Bronchus fibroblast of lung (primary cell): ENCODE measurements around the gene KLHDC9. TPM values are rescaled to one million over a fixed set of nuclear protein-coding genes. Genes with fewer than 3 reads are reported as not detected.

Experiments
- total RNA-seq: library from RNA; depleted of rRNA; stranded (reverse); fragments of >200 nt; gene quantifications from 2 replicates; pipeline ENCODE4 v1.2.3, GENCODE V29; 2015

The KLHDC9 gene
- total RNA-seq: 1.8 and 2.9 TPM in 2 replicates

GRCh38 chr1:161098210-161099068 is at the start of gene KLHDC9:
TSS of gene KLHDC9 (plus strand) at chr1:161098361. CDS start at chr1:161098536, 175 bp downstream.

DNA sequence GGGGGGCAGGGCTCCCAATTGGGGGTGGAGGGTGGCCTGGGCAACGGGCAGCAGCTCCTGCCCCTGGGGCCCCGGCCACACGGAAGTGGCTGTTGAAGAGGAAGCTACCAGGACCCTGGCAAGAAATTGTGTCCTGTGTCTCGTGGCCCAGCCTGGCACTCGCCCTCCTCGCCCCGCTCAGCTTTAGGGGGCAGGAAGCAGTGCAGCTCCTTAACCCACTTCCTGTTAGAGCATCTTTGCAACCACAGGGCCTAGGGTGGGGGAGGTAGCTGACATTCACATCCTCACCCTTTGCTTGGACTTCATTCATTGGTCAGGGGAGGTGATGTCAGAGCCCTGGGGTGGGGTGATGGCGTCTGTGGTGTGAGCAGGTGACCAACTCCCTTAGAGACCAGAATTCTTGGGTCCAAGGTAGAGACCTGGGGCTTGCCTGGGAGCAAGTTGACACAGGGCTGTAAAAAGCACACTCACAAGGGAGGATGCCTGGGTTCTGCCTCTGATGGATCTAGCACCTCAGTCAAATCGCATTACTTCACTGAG is 28.4 kb upstream of the KLHDC9 start, which contains the start of gene ARHGAP30:
Gene ARHGAP30, minus strand, starts transcription at position 161 of the 540 bp plus-strand sequence. CDS start 267 bp downstream, outside the sequence.

GRCh38 chr1:161089251-161089924 is 8.8 kb upstream of the KLHDC9 start, which contains the start of gene NECTIN4:
TSS of gene NECTIN4 (minus strand) at chr1:161089558. CDS start at chr1:161089296, 262 bp downstream.

GRCh38 chr1:161117759-161118581 is 19.8 kb downstream of the KLHDC9 start, which contains the start of the genes NIT1 and PFDN2:
TSS of gene NIT1 (plus strand) at chr1:161118105. CDS start at chr1:161118177, 72 bp downstream.
TSS of gene PFDN2 (minus strand) at chr1:161118037. CDS start at chr1:161118026, 11 bp downstream.

DNA sequence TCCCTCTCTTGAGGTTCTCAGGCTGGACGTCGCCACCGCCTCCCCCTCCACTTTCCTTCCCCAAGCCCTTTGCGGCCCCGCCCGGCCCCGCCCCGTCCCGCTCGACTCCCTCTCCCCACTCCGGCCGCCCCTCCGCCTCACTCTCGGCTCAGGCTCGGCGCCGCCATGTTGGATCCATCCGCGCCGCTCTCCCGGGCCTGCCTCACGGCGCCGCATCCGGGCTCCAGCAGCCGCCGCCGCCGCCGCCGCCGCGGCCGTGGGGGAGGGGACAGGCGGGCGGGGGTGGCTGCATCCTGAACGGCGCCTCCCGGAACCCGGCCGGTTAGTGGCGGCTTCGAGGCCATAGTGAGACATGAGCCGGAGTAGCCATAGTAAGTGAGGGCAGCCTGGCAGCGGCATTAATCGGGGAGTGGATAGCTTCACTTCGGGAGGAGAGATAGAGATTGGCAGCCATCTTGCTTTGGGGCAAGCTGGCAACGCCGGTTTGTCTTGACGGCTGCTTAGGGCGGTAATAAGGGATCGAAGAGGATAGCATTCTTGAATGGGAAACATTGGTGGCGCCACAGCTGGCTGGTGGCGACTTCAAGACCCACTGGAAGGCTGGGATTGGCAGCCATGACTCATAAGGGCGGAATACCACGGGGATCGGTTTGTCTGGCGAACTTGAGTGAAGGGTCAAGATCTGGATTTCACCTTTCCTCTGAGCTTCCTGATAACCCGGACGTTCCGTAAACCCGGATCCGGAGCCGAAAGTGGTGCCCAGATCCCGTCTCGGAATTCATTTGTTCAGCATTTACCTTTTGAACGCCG is 34.5 kb downstream of the KLHDC9 start, which contains the start of gene DEDD:
Gene DEDD, minus strand, starts transcription at position 258 of the 810 bp plus-strand sequence. CDS start 8,205 bp downstream, outside the sequence.

Other genes starting within 250 kb of the KLHDC9 start
- gene CD244, start 235.5 kb upstream of the KLHDC9 start, total RNA-seq: not detected in 2 replicates
- gene ITLN1, start 213.2 kb upstream of the KLHDC9 start, total RNA-seq: not detected in 2 replicates
- not detected in 2 replicates for gene ITLN2, start 143.6 kb upstream of the KLHDC9 start, total RNA-seq
- 0.74 and 1.2 TPM in 2 replicates for gene F11R, start 77.2 kb upstream of the KLHDC9 start, total RNA-seq
- 4.2 and 4.6 TPM in 2 replicates for gene TSTD1, start 59.4 kb upstream of the KLHDC9 start, total RNA-seq
- gene USF1, start 52.4 kb upstream of the KLHDC9 start, total RNA-seq: 38.2 and 38.5 TPM in 2 replicates
- gene ARHGAP30, start 28.5 kb upstream of the KLHDC9 start, total RNA-seq: not detected in 2 replicates
- gene NECTIN4, start 8.8 kb upstream of the KLHDC9 start, total RNA-seq: 0.17 TPM in 1 of 2 replicates, not detected in the other
- 69.8 and 92.9 TPM in 2 replicates for gene PFDN2, start 19.7 kb downstream of the KLHDC9 start, total RNA-seq
- gene NIT1, start 19.7 kb downstream of the KLHDC9 start, total RNA-seq: 30.8 and 38.8 TPM in 2 replicates
- 25.2 and 32.0 TPM in 2 replicates for gene DEDD, start 34.3 kb downstream of the KLHDC9 start, total RNA-seq
- gene UFC1, start 55.6 kb downstream of the KLHDC9 start, total RNA-seq: 62.0 and 74.8 TPM in 2 replicates
- 12.3 and 12.4 TPM in 2 replicates for gene USP21, start 61.1 kb downstream of the KLHDC9 start, total RNA-seq
- 12.8 and 21.9 TPM in 2 replicates for gene PPOX, start 68.1 kb downstream of the KLHDC9 start, total RNA-seq
- 33.1 and 37.0 TPM in 2 replicates for gene B4GALT3, start 79.1 kb downstream of the KLHDC9 start, total RNA-seq
- 3.6 and 3.7 TPM in 2 replicates for gene ADAMTS4, start 100.7 kb downstream of the KLHDC9 start, total RNA-seq
- 118 and 136 TPM in 2 replicates for gene NDUFS2, start 104.0 kb downstream of the KLHDC9 start, total RNA-seq
- gene FCER1G, start 116.9 kb downstream of the KLHDC9 start, total RNA-seq: not detected in 2 replicates
- not detected in 2 replicates for gene APOA2, start 125.3 kb downstream of the KLHDC9 start, total RNA-seq
- gene TOMM40L, start 127.7 kb downstream of the KLHDC9 start, total RNA-seq: 8.4 and 9.8 TPM in 2 replicates
- not detected in 2 replicates for gene NR1I3, start 139.8 kb downstream of the KLHDC9 start, total RNA-seq
- not detected in 2 replicates for gene PCP4L1, start 160.4 kb downstream of the KLHDC9 start, total RNA-seq
- 1.2 and 1.3 TPM in 2 replicates for gene MPZ, start 211.6 kb downstream of the KLHDC9 start, total RNA-seq
- 30.8 and 40.6 TPM in 2 replicates for gene SDHC, start 216.0 kb downstream of the KLHDC9 start, total RNA-seq